GM19025 (cell line): ENCODE data around the gene USH2A.

Source experiments
- ATAC-seq: cut with Tn5 transposase; IDR thresholded peaks from one replicate; pipeline ENCODE4 v1.9.1; 2021; ENCODE audit warnings: mild to moderate bottlenecking, low read depth, moderate library complexity; ENCODE audit not compliant: unreplicated experiment

USH2A gene

GRCh38 chr1:215888159-215888558, 535.1 kb downstream of the USH2A start:
- ATAC-seq, result no peak

GRCh38 chr1:215887627-215888026, 535.6 kb downstream of the USH2A start:
- no peak for ATAC-seq

- ATAC-seq, result no peak
Measured at GRCh38 chr1:215883004-215883403, 540.2 kb downstream of the USH2A start.

- no peak for ATAC-seq
Measured at GRCh38 chr1:215878843-215879242, 544.4 kb downstream of the USH2A start.

- no peak for ATAC-seq
Measured at GRCh38 chr1:215878128-215878527, 545.1 kb downstream of the USH2A start.

- no peak for ATAC-seq
Measured at GRCh38 chr1:215877452-215877951, 545.7 kb downstream of the USH2A start.

- ATAC-seq, result no peak
Measured at GRCh38 chr1:215875712-215876111, 547.5 kb downstream of the USH2A start.

GRCh38 chr1:215875236-215875635, 548.0 kb downstream of the USH2A start:
- ATAC-seq, result no peak

GRCh38 chr1:215872658-215873057, 550.6 kb downstream of the USH2A start:
- no peak for ATAC-seq

GRCh38 chr1:215868500-215868899, 554.7 kb downstream of the USH2A start:
- no peak for ATAC-seq

- no peak for ATAC-seq
Measured at GRCh38 chr1:215865060-215865459, 558.2 kb downstream of the USH2A start.

- ATAC-seq, result no peak
Measured at GRCh38 chr1:215863796-215864195, 559.5 kb downstream of the USH2A start.

GRCh38 chr1:215860833-215861232, 562.4 kb downstream of the USH2A start:
- no peak for ATAC-seq

GRCh38 chr1:215857317-215857716, 565.9 kb downstream of the USH2A start:
- no peak for ATAC-seq

GRCh38 chr1:215845234-215845891, 577.9 kb downstream of the USH2A start:
- ATAC-seq, result no peak

- ATAC-seq, result no peak
Measured at GRCh38 chr1:215844777-215845176, 578.5 kb downstream of the USH2A start.

- no peak for ATAC-seq
Measured at GRCh38 chr1:215844266-215844665, 579.0 kb downstream of the USH2A start.

- no peak for ATAC-seq
Measured at GRCh38 chr1:215842905-215843304, 580.3 kb downstream of the USH2A start.

- ATAC-seq, result no peak
Measured at GRCh38 chr1:215835951-215836350, 587.3 kb downstream of the USH2A start.

- ATAC-seq, result no peak
Measured at GRCh38 chr1:215833941-215834729, 589.1 kb downstream of the USH2A start.

GRCh38 chr1:215830226-215830810, 592.9 kb downstream of the USH2A start:
- ATAC-seq, result no peak
